ENCODE results near the gene TREH. TPM values are rescaled to one million over a fixed set of nuclear protein-coding genes. Genes with fewer than 3 reads are reported as not detected.
"Not testable (repeated sequence)": the region's sequence is repeated elsewhere in the genome, so short reads cannot be mapped to it uniquely, and the experiment has no call there.

The TREH gene
- total and polyA plus RNA-seq, 2 experiments from 2014 or later: 0.36 TPM; not detected in 1

DNA sequence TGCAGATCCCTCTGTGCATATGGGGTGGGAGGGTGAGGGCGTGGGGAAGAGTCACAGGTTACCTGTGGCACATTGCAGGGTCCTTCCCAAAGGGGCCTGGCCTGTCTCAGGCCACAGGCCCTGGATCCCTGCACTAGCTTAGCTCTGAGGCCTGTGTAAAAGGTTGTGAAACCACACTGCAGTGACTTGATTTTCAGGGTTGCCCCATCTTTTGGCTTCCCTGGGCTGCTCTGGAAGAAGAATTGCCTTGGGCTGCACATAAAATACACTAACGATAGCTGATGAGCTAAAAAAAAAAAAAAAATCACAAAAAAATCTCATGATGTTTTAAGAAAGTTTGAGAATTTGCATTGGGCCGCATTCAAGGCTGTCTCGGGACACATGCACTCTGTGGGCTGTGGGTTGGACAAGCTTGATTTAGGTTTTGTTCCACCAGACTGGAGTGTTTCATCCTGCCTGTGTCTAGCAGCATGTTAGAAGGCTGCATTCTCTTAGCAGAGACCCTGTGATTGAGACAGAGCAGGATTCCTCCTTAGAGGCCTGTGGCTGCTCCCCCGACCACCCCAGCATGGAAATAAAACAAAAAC lies 35.9 kb upstream of the TREH start:
- no peaks in the 10 kb centered on the region; the same call in 2 of the 3 replicates for H3K9me3 Mint-ChIP-seq
- 0 out of 2 replicates have a peak overlapping the region, but pooled peaks have one; percentile 1 for H3K4me3 ChIP-seq
- no peaks in the 10 kb centered on the region for H3K9me2 ChIP-seq (ENCODE audit: insufficient read depth)
- H3K4me1 Mint-ChIP-seq: peaks cover 54% of the 10 kb centered on the region
- H3K4me3 Mint-ChIP-seq: peak overlapping the region; percentile 52
- H3K4me1 ChIP-seq (ENCODE audit: insufficient read depth): peaks cover 48% of the 10 kb centered on the region
- peaks cover 18% of the 10 kb centered on the region for H3F3A ChIP-seq (replicated peaks; ENCODE audit: low read depth)
- peak overlapping the region; percentile 100 for H3K27ac Mint-ChIP-seq
- peak; percentile 73 for ATAC-seq
- peak overlapping the region; percentile 98 for H3K27ac ChIP-seq (ENCODE audit: low read depth)
- H3K36me3 ChIP-seq (ENCODE audit: insufficient read depth): no peaks in the 10 kb centered on the region
- TF ChIP-seq, protein P1, sequence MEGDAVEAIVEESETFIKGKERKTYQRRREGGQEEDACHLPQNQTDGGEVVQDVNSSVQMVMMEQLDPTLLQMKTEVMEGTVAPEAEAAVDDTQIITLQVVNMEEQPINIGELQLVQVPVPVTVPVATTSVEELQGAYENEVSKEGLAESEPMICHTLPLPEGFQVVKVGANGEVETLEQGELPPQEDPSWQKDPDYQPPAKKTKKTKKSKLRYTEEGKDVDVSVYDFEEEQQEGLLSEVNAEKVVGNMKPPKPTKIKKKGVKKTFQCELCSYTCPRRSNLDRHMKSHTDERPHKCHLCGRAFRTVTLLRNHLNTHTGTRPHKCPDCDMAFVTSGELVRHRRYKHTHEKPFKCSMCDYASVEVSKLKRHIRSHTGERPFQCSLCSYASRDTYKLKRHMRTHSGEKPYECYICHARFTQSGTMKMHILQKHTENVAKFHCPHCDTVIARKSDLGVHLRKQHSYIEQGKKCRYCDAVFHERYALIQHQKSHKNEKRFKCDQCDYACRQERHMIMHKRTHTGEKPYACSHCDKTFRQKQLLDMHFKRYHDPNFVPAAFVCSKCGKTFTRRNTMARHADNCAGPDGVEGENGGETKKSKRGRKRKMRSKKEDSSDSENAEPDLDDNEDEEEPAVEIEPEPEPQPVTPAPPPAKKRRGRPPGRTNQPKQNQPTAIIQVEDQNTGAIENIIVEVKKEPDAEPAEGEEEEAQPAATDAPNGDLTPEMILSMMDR (conservative IDR thresholded peaks at IDR 0.05; ENCODE audit: low read depth in 2 of 2): no peak
- TF ChIP-seq EZH2 (IDR thresholded peaks at IDR 0.05; ENCODE audit: low read depth, unreplicated experiment) (no peak), CREB1 (CRISPR knock-in tag; IDR thresholded peaks at IDR 0.05; ENCODE audit: low read depth) (no peak), STAT1 (IDR thresholded peaks at IDR 0.05; ENCODE audit: unreplicated experiment) (no peak), ZNF114 (CRISPR knock-in tag; IDR thresholded peaks at IDR 0.05) (no peak), NANOG (IDR thresholded peaks at IDR 0.05; ENCODE audit: borderline replicate concordance) (no peak)
- no peak for DNase-seq (ENCODE audit: low spot score)
- peaks cover 57% of the 10 kb centered on the region for H3K36me3 Mint-ChIP-seq (ENCODE audit: low read depth)
- no peak overlapping the region for H2AFZ ChIP-seq
- no peaks in the 10 kb centered on the region for H4K20me1 ChIP-seq (replicated peaks; ENCODE audit: insufficient read depth)
- peaks cover 26% of the 10 kb centered on the region for H3K79me2 ChIP-seq (replicated peaks; ENCODE audit: insufficient read depth)
- peaks cover 20% of the 10 kb centered on the region for H3K27me3 Mint-ChIP-seq (ENCODE audit: insufficient read depth, low read depth, poor library complexity)
- peak overlapping the region; percentile 5 for H3K4me2 ChIP-seq
- H3K27me3 ChIP-seq (ENCODE audit: insufficient read depth): no peaks in the 10 kb centered on the region

DNA sequence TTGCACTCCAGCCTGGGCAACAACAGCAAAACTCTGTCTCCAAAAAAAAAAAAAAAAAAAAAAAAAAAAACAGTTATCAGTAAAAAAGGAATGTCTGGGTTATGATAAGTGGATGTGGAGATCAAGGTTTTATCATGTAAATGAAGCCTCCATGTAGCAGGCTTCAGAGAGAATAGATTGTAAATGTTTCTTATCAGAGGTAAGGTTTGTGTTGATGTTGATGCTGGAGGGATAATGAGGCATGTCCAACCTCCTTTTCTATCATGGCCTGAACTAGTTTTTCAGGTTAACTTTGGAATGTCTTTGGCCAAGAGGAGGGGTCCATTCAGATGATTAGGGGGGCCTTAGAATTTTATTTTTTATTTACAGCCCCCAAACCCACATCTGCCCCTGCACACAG lies 35.4 kb upstream of the TREH start:
- no peak for DNase-seq (ENCODE audit: low spot score)
- Histone ChIP-seq H3K4me2 (peak overlapping the region; percentile 5), H4K20me1 (replicated peaks; ENCODE audit: insufficient read depth) (no peaks in the 10 kb centered on the region), H3F3A (replicated peaks; ENCODE audit: low read depth) (peaks cover 18% of the 10 kb centered on the region), H2AFZ (no peak overlapping the region), H3K4me3 (no peak overlapping the region), H3K79me2 (replicated peaks; ENCODE audit: insufficient read depth) (peaks cover 21% of the 10 kb centered on the region), H3K9me2 (ENCODE audit: insufficient read depth) (no peaks in the 10 kb centered on the region), H3K36me3 (ENCODE audit: insufficient read depth) (no peaks in the 10 kb centered on the region), H3K27me3 (ENCODE audit: insufficient read depth) (no peaks in the 10 kb centered on the region), H3K27ac (ENCODE audit: low read depth) (peak overlapping the region; percentile 98), H3K4me1 (ENCODE audit: insufficient read depth) (peaks cover 48% of the 10 kb centered on the region)
- ATAC-seq: peak; percentile 3; the same call in 1 of the 3 replicates
- peak overlapping the region; percentile 100 for H3K27ac Mint-ChIP-seq
- H3K9me3 Mint-ChIP-seq: no peaks in the 10 kb centered on the region; the same call in 2 of the 3 replicates
- peak overlapping the region; percentile 42; the same call in 1 of the 3 replicates for H3K4me3 Mint-ChIP-seq
- peaks cover 62% of the 10 kb centered on the region for H3K36me3 Mint-ChIP-seq (ENCODE audit: low read depth)
- H3K27me3 Mint-ChIP-seq (ENCODE audit: insufficient read depth, low read depth, poor library complexity): peaks cover 17% of the 10 kb centered on the region
- TF ChIP-seq CREB1 (CRISPR knock-in tag; IDR thresholded peaks at IDR 0.05; ENCODE audit: low read depth): no peak
- peaks cover 50% of the 10 kb centered on the region for H3K4me1 Mint-ChIP-seq

DNA sequence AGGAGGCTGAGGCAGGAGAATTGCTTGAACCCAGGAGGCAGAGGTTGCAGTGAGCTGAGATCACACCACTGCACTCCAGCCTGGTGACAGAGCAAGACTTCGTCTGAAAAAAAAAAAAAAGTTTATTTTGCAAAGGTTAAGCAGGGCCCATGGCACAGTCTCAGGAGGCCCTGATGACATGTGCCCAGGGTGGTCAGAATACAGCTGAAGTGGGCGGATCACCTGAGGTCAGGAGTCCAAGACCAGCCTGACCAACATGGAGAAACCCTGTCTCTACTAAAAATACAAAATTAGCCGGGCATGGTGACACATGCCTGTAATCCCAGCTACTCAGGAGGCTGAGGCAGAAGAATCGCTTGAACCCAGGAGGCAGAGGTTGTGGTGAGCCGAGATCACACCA lies 35.0 kb upstream of the TREH start:
- not testable (repeated sequence) for H3K4me2 ChIP-seq; ATAC-seq; H3K9me2 ChIP-seq (ENCODE audit: insufficient read depth); H3K9me3 Mint-ChIP-seq; H3K4me3 Mint-ChIP-seq; H3K4me3 ChIP-seq; H2AFZ ChIP-seq; H4K20me1 ChIP-seq (replicated peaks; ENCODE audit: insufficient read depth); DNase-seq (ENCODE audit: low spot score); H3K36me3 ChIP-seq (ENCODE audit: insufficient read depth); H3K27me3 ChIP-seq (ENCODE audit: insufficient read depth)
- Mint-ChIP-seq H3K27ac (peak overlapping the region; percentile 100), H3K27me3 (ENCODE audit: insufficient read depth, low read depth, poor library complexity) (peaks cover 15% of the 10 kb centered on the region), H3K4me1 (peaks cover 46% of the 10 kb centered on the region), H3K36me3 (ENCODE audit: low read depth) (peaks cover 63% of the 10 kb centered on the region)
- Histone ChIP-seq H3K79me2 (replicated peaks; ENCODE audit: insufficient read depth) (peaks cover 17% of the 10 kb centered on the region), H3K27ac (ENCODE audit: low read depth) (peak overlapping the region; percentile 98), H3K4me1 (ENCODE audit: insufficient read depth) (peaks cover 44% of the 10 kb centered on the region), H3F3A (replicated peaks; ENCODE audit: low read depth) (peaks cover 18% of the 10 kb centered on the region)
